HG03575 (cell line): ENCODE results near the gene ZFYVE19.
"Not testable (repeated sequence)": the region's sequence is repeated elsewhere in the genome, so short reads cannot be mapped to it uniquely, and the experiment has no call there.

ENCODE experiments used
- ATAC-seq: cut with Tn5 transposase; IDR thresholded peaks from one replicate; pipeline ENCODE4 v1.9.1; 2021; ENCODE audit not compliant: unreplicated experiment, insufficient number of reproducible peaks, low FRiP score; ENCODE audit errors: extremely low read depth

ZFYVE19 gene

GRCh38 chr15:40843261-40843884 is 36.5 kb downstream of the ZFYVE19 start:
- no peak for ATAC-seq

DNA sequence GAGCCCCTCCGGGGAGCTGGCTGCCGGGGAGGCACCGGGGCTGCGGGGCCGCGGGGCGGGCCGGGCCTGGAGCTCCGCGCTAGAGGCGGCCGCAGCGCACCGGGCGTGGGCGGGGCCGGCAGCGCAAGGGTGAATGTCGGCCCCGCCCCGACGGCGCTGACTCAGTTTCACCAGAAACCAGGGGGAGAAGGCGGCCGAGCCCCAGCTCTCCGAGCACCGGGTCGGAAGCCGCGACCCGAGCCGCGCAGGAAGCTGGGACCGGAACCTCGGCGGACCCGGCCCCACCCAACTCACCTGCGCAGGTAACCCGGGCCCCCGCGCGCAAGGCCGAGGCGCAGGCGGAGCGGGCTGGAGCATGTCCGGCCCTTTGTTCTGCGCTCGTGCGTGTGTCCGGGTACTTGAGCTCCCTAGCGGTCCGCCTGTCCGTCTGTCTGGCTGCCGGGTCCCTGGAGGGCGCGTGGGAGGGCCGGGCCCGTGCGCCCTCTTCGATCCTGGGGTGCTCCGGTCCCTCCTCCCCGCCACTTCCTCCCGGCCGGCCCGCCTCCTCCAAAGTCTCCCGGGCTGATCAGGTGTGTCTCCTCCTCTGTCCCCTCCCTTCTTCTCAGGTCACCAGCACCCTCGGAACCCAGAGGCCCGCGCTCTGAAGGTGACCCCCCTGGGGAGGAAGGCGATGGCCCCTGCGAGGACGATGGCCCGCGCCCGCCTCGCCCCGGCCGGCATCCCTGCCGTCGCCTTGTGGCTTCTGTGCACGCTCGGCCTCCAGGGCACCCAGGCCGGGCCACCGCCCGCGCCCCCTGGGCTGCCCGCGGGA is 37.2 kb downstream of the ZFYVE19 start, which contains the start of gene SPINT1:
Gene SPINT1 (plus strand): TSS at position 164 of the 811 bp plus-strand sequence. CDS start 507 bp downstream, at position 671.
- ATAC-seq: no peak

DNA sequence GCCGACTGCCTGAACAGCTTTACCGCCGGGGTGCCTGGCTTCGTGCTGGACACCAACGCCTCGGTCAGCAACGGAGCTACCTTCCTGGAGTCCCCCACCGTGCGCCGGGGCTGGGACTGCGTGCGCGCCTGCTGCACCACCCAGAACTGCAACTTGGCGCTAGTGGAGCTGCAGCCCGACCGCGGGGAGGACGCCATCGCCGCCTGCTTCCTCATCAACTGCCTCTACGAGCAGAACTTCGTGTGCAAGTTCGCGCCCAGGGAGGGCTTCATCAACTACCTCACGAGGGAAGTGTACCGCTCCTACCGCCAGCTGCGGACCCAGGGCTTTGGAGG is 37.8 kb downstream of the ZFYVE19 start:
- no peak for ATAC-seq

GRCh38 chr15:40845036-40845435 is 38.1 kb downstream of the ZFYVE19 start:
- no peak for ATAC-seq

DNA sequence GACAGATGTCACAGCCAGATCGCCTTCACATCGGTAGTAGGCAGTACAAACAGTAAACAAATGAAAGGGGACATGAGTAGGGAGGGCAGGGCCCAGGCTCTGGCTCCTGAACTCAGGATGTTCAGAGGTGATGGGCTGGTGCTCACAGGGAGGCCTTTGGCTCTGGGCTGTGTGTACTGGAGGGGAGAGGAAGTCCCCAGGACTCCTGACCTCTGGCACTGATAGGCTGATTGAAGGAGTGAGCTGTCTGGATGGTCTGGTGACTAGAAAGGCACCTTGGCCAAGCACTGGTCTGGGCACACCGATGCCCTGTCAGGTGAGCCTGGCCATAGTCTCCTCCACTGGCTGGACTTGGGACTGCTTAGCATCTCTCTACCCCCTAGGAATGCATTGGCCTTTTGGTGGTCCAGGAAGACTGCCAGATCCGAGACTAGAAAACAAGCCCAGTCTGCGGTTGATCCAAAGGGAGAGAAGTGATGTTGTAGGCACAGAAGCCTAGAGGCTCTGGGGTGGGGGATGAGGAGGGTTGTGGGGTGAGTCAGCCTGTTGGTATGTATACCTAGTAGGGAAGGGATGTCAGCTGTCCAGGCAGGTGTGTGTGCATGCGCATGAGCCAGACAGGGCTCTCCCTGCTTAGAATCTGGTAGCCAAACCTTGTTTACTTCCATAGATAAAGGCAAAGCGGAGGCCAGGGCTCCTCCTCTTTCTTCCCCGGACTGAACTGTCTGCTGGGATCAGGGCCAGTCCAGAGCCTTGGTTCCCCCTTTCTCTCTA is 38.8 kb downstream of the ZFYVE19 start:
- ATAC-seq: no peak

- no peak for ATAC-seq
These were observed 39.9 kb downstream of the ZFYVE19 start for GRCh38 chr15:40846841-40847222.

DNA sequence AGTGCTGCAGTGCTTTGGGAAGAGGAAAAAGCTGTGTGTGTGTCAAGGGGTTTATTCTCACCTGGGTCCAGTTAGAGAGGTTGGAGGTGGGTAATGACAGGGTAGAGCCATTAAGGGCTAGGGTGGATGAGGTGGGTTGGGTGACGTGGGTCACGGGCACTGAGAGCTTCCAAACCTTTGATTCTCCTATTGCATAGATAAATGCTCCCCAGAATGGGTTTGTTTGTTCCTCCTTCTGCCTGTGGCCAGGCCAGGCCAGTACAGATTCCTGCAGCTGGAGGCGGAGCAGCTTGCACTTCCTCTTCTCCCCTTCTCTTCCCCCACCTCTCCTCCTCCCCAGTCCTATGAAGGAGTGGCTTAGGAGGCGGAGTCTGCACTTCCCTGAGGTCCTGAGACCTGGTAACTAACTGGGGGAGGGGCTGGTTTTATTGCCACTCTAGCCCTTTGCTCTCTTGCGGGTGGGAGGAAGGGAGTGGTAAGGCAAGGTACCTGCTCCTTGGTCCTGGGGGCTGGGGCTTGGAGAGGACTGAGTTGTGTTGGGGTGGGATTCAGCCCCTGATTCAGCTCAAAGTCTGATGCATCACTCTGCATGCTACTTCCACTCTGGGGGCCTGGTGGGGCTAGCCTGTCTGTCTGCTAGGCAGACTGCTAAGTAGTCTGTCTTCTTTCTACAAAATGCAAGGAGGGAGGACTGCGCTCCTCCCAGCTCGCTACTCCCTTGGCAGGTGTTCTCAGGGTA is 40.5 kb downstream of the ZFYVE19 start:
- no peak for ATAC-seq

DNA sequence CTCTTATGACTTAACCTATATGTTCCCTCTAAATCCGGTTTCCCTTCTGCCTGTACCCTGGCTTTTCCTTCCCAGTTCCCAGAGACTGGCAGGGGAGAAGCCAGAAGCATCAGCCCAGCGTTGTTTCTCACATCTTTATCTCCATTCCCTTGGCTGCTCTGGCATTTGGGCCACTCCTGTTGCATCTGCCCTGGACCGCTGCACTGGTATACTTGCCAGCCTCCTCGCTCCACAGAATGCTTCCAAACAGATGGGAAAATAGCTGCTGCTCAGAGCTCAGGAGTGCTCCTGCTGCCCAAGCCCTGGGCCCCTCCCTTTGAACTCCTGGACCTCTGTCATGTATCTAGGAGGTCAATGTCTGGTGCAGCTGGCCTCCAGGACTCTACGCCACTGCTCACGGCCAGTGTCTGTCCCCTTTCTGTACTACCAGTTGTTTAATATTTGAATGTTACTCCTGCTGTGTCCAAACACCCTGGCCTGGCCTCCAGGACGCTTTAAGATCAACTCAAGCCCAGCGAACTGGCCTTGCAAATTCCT is 43.8 kb downstream of the ZFYVE19 start:
- no peak for ATAC-seq

GRCh38 chr15:40852529-40852928 is 45.6 kb downstream of the ZFYVE19 start:
- ATAC-seq: no peak

- no peak for ATAC-seq
These were observed 46.5 kb downstream of the ZFYVE19 start for GRCh38 chr15:40853241-40853890.

- no peak for ATAC-seq
These were observed 47.3 kb downstream of the ZFYVE19 start for GRCh38 chr15:40854161-40854560.

- no peak for ATAC-seq
These were observed 48.9 kb downstream of the ZFYVE19 start for GRCh38 chr15:40855706-40856234.

- no peak for ATAC-seq
These were observed 49.9 kb downstream of the ZFYVE19 start for GRCh38 chr15:40856746-40857145.

- no peak for ATAC-seq
These were observed 50.9 kb downstream of the ZFYVE19 start for GRCh38 chr15:40857601-40858341.

DNA sequence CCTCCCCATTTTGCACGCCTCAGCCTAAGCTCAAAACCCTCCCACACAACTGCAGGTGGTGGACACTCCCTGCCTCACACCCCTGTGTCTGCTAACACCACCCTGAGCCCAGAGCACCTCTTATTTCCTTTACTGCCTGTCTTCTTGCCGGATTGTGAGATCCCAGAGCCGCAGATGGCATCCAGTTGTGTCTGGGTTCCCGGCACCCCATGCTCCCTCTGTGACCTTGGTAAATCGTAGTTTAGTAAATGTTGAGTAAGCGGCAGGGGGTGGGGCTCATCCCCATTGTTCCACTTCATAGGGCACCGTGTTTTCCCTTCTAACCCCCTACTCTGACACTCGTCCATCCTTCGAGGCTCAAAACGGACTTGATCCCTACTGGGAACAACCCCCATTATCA is 51.8 kb downstream of the ZFYVE19 start:
- no peak for ATAC-seq

- no peak for ATAC-seq
These were observed 52.4 kb downstream of the ZFYVE19 start for GRCh38 chr15:40859206-40859851.

DNA sequence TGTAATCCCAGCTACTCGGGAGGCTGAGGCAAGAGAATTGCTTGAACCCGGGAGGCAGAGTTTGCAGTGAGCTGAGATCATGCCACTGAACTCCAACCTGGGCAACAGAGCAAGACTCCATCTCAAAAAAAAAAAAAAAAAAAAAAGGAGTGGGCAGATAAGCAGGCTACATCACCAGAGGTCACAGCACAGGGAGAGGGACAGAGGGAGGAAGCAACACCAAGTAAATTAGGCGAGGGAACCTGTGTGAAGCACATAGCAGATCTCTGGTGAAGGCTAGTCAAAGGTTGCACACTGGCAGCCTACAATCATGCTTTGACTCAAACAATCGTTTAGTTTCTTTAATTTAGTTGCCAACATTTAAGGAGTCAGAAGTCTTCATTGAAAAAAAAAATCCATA is 54.3 kb downstream of the ZFYVE19 start:
- not testable (repeated sequence) for ATAC-seq
